GM23338 (cell line): ENCODE measurements around the gene STARD8.

ENCODE experiments used
- CREB1 ChIP-seq: fragments of 250-450 bp; sonication (Bioruptor Pico); IDR thresholded peaks from 2 replicates; pipeline ENCODE4 v1.5.0; 2020; ENCODE audit warnings: low read depth, mild to moderate bottlenecking, moderate library complexity
- EZH2 ChIP-seq: fragments of 200-600 bp; sonication (generic); IDR thresholded peaks from one replicate; pipeline ENCODE4 v1.8.0; 2017; ENCODE audit warnings: antibody characterized with exemption, mild to moderate bottlenecking, low read depth; ENCODE audit not compliant: unreplicated experiment
- EZH2phosphoT487 ChIP-seq: fragments of 200-600 bp; sonication (generic); IDR thresholded peaks from one replicate; pipeline ENCODE4 v1.8.1; 2018; ENCODE audit warnings: antibody characterized with exemption; ENCODE audit not compliant: unreplicated experiment
- NANOG ChIP-seq: IDR thresholded peaks from 2 replicates; pipeline ENCODE4 v1.6.1; 2016; ENCODE audit warnings: antibody characterized with exemption, borderline replicate concordance
- POLR2AphosphoS5 ChIP-seq: IDR thresholded peaks from 2 replicates; pipeline ENCODE4 v1.6.1; 2016; ENCODE audit warnings: antibody characterized with exemption, low read depth
- TF ChIP-seq, protein P1 (sequence below), 2 experiments: fragments of 200-600 bp in 1 of 2; sonication (generic) in 1 of 2; conservative IDR thresholded peaks; 2 replicates each; pipeline versions ENCODE4 v1.5.1 to v1.6.1; 2016 to 2017; ENCODE audit warnings: antibody characterized with exemption in 2 of 2, low read depth in 2 of 2, mild to moderate bottlenecking in 2 of 2, moderate library complexity in 1 of 2
- TF ChIP-seq, protein P2 (sequence below): IDR thresholded peaks from one replicate; pipeline ENCODE4 v1.6.1; 2018; ENCODE audit warnings: antibody characterized with exemption; ENCODE audit not compliant: unreplicated experiment

- TF ChIP-seq POLR2AphosphoS5, result no peak
- TF ChIP-seq EZH2, result no peak
- TF ChIP-seq, protein P1, sequence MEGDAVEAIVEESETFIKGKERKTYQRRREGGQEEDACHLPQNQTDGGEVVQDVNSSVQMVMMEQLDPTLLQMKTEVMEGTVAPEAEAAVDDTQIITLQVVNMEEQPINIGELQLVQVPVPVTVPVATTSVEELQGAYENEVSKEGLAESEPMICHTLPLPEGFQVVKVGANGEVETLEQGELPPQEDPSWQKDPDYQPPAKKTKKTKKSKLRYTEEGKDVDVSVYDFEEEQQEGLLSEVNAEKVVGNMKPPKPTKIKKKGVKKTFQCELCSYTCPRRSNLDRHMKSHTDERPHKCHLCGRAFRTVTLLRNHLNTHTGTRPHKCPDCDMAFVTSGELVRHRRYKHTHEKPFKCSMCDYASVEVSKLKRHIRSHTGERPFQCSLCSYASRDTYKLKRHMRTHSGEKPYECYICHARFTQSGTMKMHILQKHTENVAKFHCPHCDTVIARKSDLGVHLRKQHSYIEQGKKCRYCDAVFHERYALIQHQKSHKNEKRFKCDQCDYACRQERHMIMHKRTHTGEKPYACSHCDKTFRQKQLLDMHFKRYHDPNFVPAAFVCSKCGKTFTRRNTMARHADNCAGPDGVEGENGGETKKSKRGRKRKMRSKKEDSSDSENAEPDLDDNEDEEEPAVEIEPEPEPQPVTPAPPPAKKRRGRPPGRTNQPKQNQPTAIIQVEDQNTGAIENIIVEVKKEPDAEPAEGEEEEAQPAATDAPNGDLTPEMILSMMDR (conservative IDR thresholded peaks at IDR 0.05; ENCODE audit: low read depth in 2 of 2), result no peak
- no peak for TF ChIP-seq EZH2phosphoT487
- no peak for TF ChIP-seq NANOG
- TF ChIP-seq, protein P2, sequence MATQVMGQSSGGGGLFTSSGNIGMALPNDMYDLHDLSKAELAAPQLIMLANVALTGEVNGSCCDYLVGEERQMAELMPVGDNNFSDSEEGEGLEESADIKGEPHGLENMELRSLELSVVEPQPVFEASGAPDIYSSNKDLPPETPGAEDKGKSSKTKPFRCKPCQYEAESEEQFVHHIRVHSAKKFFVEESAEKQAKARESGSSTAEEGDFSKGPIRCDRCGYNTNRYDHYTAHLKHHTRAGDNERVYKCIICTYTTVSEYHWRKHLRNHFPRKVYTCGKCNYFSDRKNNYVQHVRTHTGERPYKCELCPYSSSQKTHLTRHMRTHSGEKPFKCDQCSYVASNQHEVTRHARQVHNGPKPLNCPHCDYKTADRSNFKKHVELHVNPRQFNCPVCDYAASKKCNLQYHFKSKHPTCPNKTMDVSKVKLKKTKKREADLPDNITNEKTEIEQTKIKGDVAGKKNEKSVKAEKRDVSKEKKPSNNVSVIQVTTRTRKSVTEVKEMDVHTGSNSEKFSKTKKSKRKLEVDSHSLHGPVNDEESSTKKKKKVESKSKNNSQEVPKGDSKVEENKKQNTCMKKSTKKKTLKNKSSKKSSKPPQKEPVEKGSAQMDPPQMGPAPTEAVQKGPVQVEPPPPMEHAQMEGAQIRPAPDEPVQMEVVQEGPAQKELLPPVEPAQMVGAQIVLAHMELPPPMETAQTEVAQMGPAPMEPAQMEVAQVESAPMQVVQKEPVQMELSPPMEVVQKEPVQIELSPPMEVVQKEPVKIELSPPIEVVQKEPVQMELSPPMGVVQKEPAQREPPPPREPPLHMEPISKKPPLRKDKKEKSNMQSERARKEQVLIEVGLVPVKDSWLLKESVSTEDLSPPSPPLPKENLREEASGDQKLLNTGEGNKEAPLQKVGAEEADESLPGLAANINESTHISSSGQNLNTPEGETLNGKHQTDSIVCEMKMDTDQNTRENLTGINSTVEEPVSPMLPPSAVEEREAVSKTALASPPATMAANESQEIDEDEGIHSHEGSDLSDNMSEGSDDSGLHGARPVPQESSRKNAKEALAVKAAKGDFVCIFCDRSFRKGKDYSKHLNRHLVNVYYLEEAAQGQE, result no peak
- TF ChIP-seq CREB1 (CRISPR knock-in tag), result no peak
Measured at GRCh38 chrX:68735266-68735665, 87.8 kb downstream of the STARD8 start.
